ENCODE results near the gene HDAC4. TPM values are rescaled to one million over a fixed set of nuclear protein-coding genes. Genes with fewer than 3 reads are reported as not detected.

Gene HDAC4
- total RNA-seq, 1 donor, result 28.3 TPM

DNA sequence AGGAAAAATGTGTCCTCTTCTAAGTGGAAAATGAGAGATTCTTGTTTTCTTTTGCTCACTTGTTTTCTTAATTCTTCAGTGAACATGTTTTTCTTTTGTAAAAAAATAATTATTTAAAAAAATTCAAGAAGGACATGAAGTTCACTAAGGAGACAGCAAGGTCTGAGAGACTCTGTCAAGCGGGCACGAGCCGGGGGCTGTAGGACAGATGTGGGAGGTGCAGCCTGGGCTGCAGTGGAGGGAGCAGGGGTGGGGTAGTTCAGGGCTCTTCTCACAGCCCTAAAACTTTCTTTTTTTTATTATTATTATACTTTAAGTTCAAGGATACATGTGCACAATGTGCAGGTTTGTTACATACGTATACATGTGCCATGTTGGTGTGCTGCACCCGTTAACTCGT lies 4.3 kb upstream of the HDAC4 start:
- TF ChIP-seq, protein P1, sequence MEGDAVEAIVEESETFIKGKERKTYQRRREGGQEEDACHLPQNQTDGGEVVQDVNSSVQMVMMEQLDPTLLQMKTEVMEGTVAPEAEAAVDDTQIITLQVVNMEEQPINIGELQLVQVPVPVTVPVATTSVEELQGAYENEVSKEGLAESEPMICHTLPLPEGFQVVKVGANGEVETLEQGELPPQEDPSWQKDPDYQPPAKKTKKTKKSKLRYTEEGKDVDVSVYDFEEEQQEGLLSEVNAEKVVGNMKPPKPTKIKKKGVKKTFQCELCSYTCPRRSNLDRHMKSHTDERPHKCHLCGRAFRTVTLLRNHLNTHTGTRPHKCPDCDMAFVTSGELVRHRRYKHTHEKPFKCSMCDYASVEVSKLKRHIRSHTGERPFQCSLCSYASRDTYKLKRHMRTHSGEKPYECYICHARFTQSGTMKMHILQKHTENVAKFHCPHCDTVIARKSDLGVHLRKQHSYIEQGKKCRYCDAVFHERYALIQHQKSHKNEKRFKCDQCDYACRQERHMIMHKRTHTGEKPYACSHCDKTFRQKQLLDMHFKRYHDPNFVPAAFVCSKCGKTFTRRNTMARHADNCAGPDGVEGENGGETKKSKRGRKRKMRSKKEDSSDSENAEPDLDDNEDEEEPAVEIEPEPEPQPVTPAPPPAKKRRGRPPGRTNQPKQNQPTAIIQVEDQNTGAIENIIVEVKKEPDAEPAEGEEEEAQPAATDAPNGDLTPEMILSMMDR (IDR thresholded peaks at IDR 0.05; ENCODE audit: insufficient read depth, low read length), result no peak
- no peak for DNase-seq (ENCODE audit: low read depth)
- no peak overlapping the region for H3K4me3 ChIP-seq (ENCODE audit: low read depth, low read length)

DNA sequence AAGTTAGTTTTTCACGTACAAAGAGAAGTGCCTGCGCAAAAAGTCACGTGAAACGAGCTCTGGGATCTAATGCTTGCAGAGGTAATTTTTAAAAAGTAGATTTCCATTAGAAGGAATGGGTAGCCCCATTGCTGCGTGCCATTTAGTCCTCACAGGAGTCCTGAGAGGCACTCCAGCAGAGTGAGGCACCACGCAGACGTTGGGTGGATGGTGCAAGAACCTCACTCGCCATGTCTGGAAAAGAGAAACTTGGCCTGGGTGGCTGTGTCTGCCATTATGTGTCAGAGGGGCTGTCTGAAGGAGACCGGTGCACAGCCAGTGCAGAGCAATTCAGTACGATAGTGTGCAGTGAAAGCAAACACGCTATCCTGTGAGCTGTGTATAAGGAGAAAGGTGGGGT lies 1.8 kb upstream of the HDAC4 start:
- DNase-seq (ENCODE audit: low read depth), result no peak
- H3K4me3 ChIP-seq (ENCODE audit: low read depth, low read length), result no peak overlapping the region
- TF ChIP-seq, protein P1 (IDR thresholded peaks at IDR 0.05; ENCODE audit: insufficient read depth, low read length), result no peak

DNA sequence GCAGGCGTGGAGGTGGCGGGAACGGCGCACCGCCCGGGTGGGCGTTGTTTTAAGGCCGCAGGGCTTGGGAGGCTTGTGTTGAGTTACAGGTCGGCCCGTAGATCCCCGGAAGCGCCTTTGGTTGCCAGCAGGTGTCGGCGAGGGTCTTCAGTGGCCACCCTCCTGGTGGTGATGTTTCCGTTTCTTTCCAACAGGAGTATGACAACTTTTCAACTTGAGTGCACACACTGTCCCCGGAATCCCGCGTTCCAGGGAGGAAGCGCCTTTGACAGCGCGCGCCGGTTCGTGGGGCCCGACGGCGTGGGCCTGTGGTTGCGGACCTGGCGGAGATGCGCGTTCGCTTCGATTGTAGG lies 1.0 kb upstream of the HDAC4 start:
- peak overlapping the region; percentile 93 for H3K4me3 ChIP-seq (ENCODE audit: low read depth, low read length)
- DNase-seq (ENCODE audit: low read depth), result no peak
- TF ChIP-seq, protein P1 (IDR thresholded peaks at IDR 0.05; ENCODE audit: insufficient read depth, low read length), result no peak

DNA sequence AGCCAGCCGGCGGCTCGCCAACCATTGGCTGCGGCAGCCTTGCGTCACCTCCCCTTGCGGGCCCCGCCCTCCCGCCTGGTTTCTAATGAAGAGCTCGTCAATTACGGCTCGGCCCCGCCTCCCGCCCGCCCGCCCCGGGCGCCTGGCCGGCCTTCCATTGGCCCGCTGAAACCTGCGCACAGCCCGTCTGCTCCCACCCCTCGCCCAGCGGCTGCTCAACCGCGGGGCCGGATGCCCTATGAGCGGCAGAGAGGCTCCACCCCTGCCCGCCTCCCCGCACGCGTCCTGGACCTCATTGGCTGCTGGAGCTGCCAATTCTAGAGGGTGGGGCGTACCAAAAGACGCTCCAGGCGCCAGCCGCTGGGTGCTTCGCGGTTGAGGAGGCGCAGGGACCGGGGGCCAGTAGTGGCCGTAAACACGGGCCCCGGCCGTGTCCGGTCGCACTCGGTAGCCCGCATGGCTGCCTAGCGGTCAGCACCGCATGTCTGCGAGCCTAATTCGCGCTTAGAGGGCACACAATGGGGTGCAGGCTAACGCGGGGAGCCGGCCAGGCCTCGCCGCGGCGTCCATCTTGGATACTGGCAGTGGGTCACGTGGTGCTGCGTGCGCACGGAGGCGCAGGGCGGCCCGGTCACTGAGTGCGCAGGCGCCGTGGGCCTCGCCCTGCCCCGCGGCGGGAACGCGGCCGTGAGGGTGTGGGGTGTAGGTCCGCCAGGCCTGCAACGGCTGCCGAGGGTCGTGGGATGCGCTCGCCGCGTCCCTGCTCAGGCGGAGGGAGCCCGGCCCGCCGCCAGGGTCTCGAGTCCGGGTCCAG lies 454 bp upstream of the HDAC4 start:
- H3K4me3 ChIP-seq (ENCODE audit: low read depth, low read length), result peak overlapping the region; percentile 93
- TF ChIP-seq, protein P1 (IDR thresholded peaks at IDR 0.05; ENCODE audit: insufficient read depth, low read length), result no peak
- peak; percentile 99 for DNase-seq (ENCODE audit: low read depth)

DNA sequence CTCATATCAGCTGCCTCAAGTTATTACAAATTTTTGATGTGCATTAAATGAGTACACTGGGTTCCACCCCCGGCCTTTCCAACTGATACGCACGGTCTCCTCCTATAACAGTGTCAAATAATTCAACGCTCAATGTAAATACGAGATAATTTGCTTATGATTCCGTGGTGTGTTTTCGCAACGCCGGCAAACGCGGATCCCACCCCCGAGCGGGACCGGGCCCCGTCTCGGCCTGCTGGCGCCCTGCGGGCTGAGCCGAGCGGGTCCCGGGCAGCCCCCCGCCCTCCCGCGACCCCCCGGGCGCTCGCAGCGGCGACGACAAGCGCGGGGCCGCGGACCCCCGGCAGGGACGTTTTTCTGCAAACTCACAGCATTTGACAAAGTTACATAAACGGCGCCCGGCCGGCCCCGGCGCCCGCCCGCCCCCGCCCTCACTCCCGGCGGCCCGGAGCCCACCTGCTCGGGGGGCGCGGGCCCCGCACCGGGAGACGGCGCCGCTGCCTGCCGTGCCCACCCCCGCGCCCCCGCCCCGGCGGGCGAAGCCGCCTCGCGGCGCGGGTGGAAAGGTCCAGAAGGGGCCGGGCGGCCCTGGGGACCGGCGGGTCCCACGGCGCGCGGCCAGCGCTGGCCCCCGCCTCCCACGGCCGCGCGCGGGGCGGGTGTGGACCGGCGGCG lies 762 bp downstream of the HDAC4 start:
- TF ChIP-seq, protein P1 (IDR thresholded peaks at IDR 0.05; ENCODE audit: insufficient read depth, low read length), result no peak
- H3K4me3 ChIP-seq (ENCODE audit: low read depth, low read length), result peak overlapping the region; percentile 67
- peak; percentile 26 for DNase-seq (ENCODE audit: low read depth)

DNA sequence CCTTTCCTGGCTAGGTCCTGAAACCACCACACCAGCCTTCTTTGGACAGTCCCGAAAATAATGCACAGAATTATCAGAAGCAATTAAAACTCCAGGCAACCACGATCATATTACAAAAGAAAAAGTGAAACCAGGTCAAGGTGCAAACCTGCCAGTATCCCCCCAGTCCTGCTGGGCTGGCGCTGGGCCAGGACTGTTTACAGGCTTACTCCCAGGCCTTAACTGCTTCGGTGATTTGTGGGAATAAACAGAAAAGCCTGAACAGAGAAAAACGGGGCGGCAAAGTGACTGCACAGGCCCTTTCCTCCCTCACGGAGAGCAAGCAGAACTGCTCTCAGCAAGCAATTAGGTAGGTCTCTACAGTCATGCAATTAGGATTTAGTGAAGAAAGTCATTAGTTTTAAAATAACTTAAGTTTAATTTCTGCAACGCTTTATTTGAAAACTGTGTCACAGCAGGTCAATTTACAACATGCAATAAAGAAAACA lies 1.3 kb downstream of the HDAC4 start:
- DNase-seq (ENCODE audit: low read depth), result peak; percentile 29
- H3K4me3 ChIP-seq (ENCODE audit: low read depth, low read length), result peak overlapping the region; percentile 67
- TF ChIP-seq, protein P1 (IDR thresholded peaks at IDR 0.05; ENCODE audit: insufficient read depth, low read length), result no peak

All from fibroblast of the aortic adventitia (primary cell).